ENCODE data around the gene HJV.

GRCh38 chr1:145977486-145978470, 43.8 kb downstream of the HJV start:
- TF ChIP-seq, protein P1, sequence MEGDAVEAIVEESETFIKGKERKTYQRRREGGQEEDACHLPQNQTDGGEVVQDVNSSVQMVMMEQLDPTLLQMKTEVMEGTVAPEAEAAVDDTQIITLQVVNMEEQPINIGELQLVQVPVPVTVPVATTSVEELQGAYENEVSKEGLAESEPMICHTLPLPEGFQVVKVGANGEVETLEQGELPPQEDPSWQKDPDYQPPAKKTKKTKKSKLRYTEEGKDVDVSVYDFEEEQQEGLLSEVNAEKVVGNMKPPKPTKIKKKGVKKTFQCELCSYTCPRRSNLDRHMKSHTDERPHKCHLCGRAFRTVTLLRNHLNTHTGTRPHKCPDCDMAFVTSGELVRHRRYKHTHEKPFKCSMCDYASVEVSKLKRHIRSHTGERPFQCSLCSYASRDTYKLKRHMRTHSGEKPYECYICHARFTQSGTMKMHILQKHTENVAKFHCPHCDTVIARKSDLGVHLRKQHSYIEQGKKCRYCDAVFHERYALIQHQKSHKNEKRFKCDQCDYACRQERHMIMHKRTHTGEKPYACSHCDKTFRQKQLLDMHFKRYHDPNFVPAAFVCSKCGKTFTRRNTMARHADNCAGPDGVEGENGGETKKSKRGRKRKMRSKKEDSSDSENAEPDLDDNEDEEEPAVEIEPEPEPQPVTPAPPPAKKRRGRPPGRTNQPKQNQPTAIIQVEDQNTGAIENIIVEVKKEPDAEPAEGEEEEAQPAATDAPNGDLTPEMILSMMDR (conservative IDR thresholded peaks at IDR 0.05; ENCODE audit: low read length), result peak; percentile 89
- TF ChIP-seq EZH2phosphoT487 (IDR thresholded peaks at IDR 0.05; ENCODE audit: borderline replicate concordance), result no peak
